ENCODE data around the gene SLC26A4.

SLC26A4 gene

GRCh38 chr7:107721286-107721685, 60.7 kb downstream of the SLC26A4 start:
- DNase-seq (ENCODE audit: low spot score), result no peak
- in situ Hi-C loops (cut with MboI; ENCODE audit: low pct_unique_long_range_greater_than_20kb, low sequenced_read_pairs, unreplicated experiment), result loop anchor here (10.0 kb wide), 1 partner anchor 256 kb away; no protein-coding TSS in a partner anchor
- TF ChIP-seq, protein P1, sequence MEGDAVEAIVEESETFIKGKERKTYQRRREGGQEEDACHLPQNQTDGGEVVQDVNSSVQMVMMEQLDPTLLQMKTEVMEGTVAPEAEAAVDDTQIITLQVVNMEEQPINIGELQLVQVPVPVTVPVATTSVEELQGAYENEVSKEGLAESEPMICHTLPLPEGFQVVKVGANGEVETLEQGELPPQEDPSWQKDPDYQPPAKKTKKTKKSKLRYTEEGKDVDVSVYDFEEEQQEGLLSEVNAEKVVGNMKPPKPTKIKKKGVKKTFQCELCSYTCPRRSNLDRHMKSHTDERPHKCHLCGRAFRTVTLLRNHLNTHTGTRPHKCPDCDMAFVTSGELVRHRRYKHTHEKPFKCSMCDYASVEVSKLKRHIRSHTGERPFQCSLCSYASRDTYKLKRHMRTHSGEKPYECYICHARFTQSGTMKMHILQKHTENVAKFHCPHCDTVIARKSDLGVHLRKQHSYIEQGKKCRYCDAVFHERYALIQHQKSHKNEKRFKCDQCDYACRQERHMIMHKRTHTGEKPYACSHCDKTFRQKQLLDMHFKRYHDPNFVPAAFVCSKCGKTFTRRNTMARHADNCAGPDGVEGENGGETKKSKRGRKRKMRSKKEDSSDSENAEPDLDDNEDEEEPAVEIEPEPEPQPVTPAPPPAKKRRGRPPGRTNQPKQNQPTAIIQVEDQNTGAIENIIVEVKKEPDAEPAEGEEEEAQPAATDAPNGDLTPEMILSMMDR (IDR thresholded peaks at IDR 0.05; ENCODE audit: extremely low read depth, insufficient read depth, missing control alignments), result no peak

- TF ChIP-seq, protein P1 (IDR thresholded peaks at IDR 0.05; ENCODE audit: extremely low read depth, insufficient read depth, missing control alignments), result no peak
- no peak for DNase-seq (ENCODE audit: low spot score)
- in situ Hi-C loops (cut with MboI; ENCODE audit: low pct_unique_long_range_greater_than_20kb, low sequenced_read_pairs, unreplicated experiment), result loop anchor here (10.0 kb wide), 1 partner anchor 258 kb away; no protein-coding TSS in a partner anchor
Measured at GRCh38 chr7:107723255-107723654, 62.6 kb downstream of the SLC26A4 start.

GRCh38 chr7:107725138-107725740, 64.6 kb downstream of the SLC26A4 start:
- TF ChIP-seq, protein P1 (IDR thresholded peaks at IDR 0.05; ENCODE audit: extremely low read depth, insufficient read depth, missing control alignments), result peak; percentile 64
- in situ Hi-C loops (cut with MboI; ENCODE audit: low pct_unique_long_range_greater_than_20kb, low sequenced_read_pairs, unreplicated experiment), result loop anchor here (10.0 to 25.0 kb wide), 2 partner anchors 260 to 538 kb away; no protein-coding TSS in a partner anchor
- DNase-seq (ENCODE audit: low spot score), result peak; percentile 74

GRCh38 chr7:107726356-107727130, 65.9 kb downstream of the SLC26A4 start:
- in situ Hi-C loops (cut with MboI; ENCODE audit: low pct_unique_long_range_greater_than_20kb, low sequenced_read_pairs, unreplicated experiment), result loop anchor here (10.0 to 25.0 kb wide), 2 partner anchors 262 to 539 kb away; no protein-coding TSS in a partner anchor
- no peak for DNase-seq (ENCODE audit: low spot score)
- TF ChIP-seq, protein P1 (IDR thresholded peaks at IDR 0.05; ENCODE audit: extremely low read depth, insufficient read depth, missing control alignments), result no peak

- DNase-seq (ENCODE audit: low spot score), result no peak
- in situ Hi-C loops (cut with MboI; ENCODE audit: low pct_unique_long_range_greater_than_20kb, low sequenced_read_pairs, unreplicated experiment), result loop anchor here (10.0 to 25.0 kb wide), 2 partner anchors 263 to 541 kb away; no protein-coding TSS in a partner anchor
- TF ChIP-seq, protein P1 (IDR thresholded peaks at IDR 0.05; ENCODE audit: extremely low read depth, insufficient read depth, missing control alignments), result no peak
Measured at GRCh38 chr7:107728276-107728675, 67.6 kb downstream of the SLC26A4 start.

GRCh38 chr7:107742678-107743566, 82.3 kb downstream of the SLC26A4 start:
- DNase-seq (ENCODE audit: low spot score), result no peak
- in situ Hi-C loops (cut with MboI; ENCODE audit: low pct_unique_long_range_greater_than_20kb, low sequenced_read_pairs, unreplicated experiment), result loop anchor here (25.0 kb wide), 1 partner anchor 556 kb away; no protein-coding TSS in a partner anchor
- TF ChIP-seq, protein P1 (IDR thresholded peaks at IDR 0.05; ENCODE audit: extremely low read depth, insufficient read depth, missing control alignments), result no peak
